Endothelial cell of umbilical vein (primary cell): ENCODE results near the gene CCDC157. TPM values are rescaled to one million over a fixed set of nuclear protein-coding genes. Genes with fewer than 3 reads are reported as not detected.

Experiments
- BruUV-seq: library from RNA; stranded (reverse); fragments of 400-500 nt; replicated peaks from 2 replicates; lab custom pipeline; 2021; lab: Mats Ljungman, UMichigan
- CTCF ChIA-PET: fragments of 300-600, 350-600 bp; sonication (Branson Sonifier 250); formaldehyde crosslinking; loops from one replicate; lab custom pipeline; 2021; ENCODE audit warnings: antibody characterized with exemption, inconsistent platforms; lab: Charles Lee
- POLR2A ChIA-PET: fragments of 300-600, 350-600 bp; sonication (Branson Sonifier 250); formaldehyde crosslinking; loops from one replicate; lab custom pipeline; 2021; ENCODE audit warnings: antibody characterized with exemption, inconsistent platforms; lab: Charles Lee
- DNase-seq: peaks from one replicate; pipeline ENCODE4 v3.0.0-alpha.2; 2011; ENCODE audit warnings: low read depth, low spot score
- FAIRE-seq: peaks from 2 replicates; lab custom pipeline; 2011; peaks lifted over from hg19 to GRCh38; lab: Jason Lieb, UNC
- H2AFZ ChIP-seq: 2 replicates; pipeline ENCODE4 v1.6.0; 2012; ENCODE audit warnings: low read depth, low read length, control low read depth, inconsistent platforms
- H3K27ac ChIP-seq: 2 replicates; pipeline ENCODE4 v1.5.1; 2011; ENCODE audit warnings: low read depth, mild to moderate bottlenecking, control low read depth, low read length, moderate library complexity; ENCODE audit not compliant: insufficient read depth
- H3K27me3 ChIP-seq, 2 experiments: 2 replicates each; pipeline versions ENCODE4 v1.6.0 to v1.6.1; 2011; ENCODE audit warnings: low read length in 2 of 2, mixed read lengths in 1 of 2; ENCODE audit not compliant: control insufficient read depth in 2 of 2, insufficient read depth in 2 of 2
- H3K36me3 ChIP-seq, 2 experiments: 2 replicates in 1 of 2; 3 replicates in 1 of 2; pipeline ENCODE4 v1.5.1; 2011; ENCODE audit warnings: low read length in 2 of 2, mild to moderate bottlenecking in 1 of 2, moderate library complexity in 1 of 2; ENCODE audit not compliant: control insufficient read depth in 2 of 2, insufficient read depth in 2 of 2; ENCODE audit errors: extremely low read depth in 1 of 2
- H3K4me1 ChIP-seq: 3 replicates; pipeline ENCODE4 v1.5.1; 2011; ENCODE audit warnings: mild to moderate bottlenecking, low read length; ENCODE audit not compliant: control insufficient read depth, insufficient read depth; ENCODE audit errors: extremely low read depth
- H3K4me2 ChIP-seq: 2 replicates; pipeline ENCODE4 v1.6.1; 2011; ENCODE audit warnings: low read length, control low read depth, mixed read lengths; ENCODE audit not compliant: insufficient read depth
- H3K4me3 ChIP-seq, 3 experiments: fragments of 200-600 bp in 1 of 3; sonication (generic), shearing (Covaris generic) in 1 of 3; replicated peaks in 1 of 3; 2 replicates each; pipeline ENCODE4 v1.5.1; 2011 to 2016; ENCODE audit warnings: control low read depth in 3 of 3, low read length in 3 of 3, mild to moderate bottlenecking in 2 of 3, inconsistent platforms in 1 of 3, low read depth in 1 of 3, moderate library complexity in 1 of 3; ENCODE audit not compliant: insufficient read depth in 1 of 3
- H3K79me2 ChIP-seq: 2 replicates; pipeline ENCODE4 v1.6.0; 2012; ENCODE audit warnings: low read length, inconsistent platforms; ENCODE audit not compliant: control insufficient read depth, insufficient read depth
- H3K9ac ChIP-seq: replicated peaks from 2 replicates; pipeline ENCODE3; 2011; ENCODE audit warnings: low read length, control low read depth; ENCODE audit not compliant: insufficient read depth; ENCODE audit errors: extremely low read depth
- H3K9me1 ChIP-seq: replicated peaks from 3 replicates; pipeline ENCODE4 v1.6.0; 2011; ENCODE audit warnings: mild to moderate bottlenecking, low read length; ENCODE audit not compliant: control insufficient read depth, insufficient read depth; ENCODE audit errors: extremely low read depth
- H3K9me3 ChIP-seq: replicated peaks from 2 replicates; pipeline ENCODE4 v1.5.1; 2012; ENCODE audit warnings: low read length, inconsistent platforms; ENCODE audit not compliant: control insufficient read depth, insufficient read depth
- H4K20me1 ChIP-seq: replicated peaks from 2 replicates; pipeline ENCODE3; 2011; ENCODE audit warnings: mild to moderate bottlenecking, low read length; ENCODE audit not compliant: control insufficient read depth, insufficient read depth; ENCODE audit errors: extremely low read depth
- CTCF ChIP-seq, 2 donors: IDR thresholded peaks; 1 replicate in 1 of 2; 2 replicates in 1 of 2; pipeline ENCODE4 v1.5.1; 2011; ENCODE audit warnings: low read length in 2 of 2, mild to moderate bottlenecking in 2 of 2, moderate library complexity in 2 of 2, control low read depth in 1 of 2, inconsistent platforms in 1 of 2, low read depth in 1 of 2; ENCODE audit not compliant: insufficient read depth in 1 of 2; ENCODE audit errors: extremely low read depth in 1 of 2
- EZH2 ChIP-seq: IDR thresholded peaks from 2 replicates; pipeline ENCODE4 v1.6.1; 2012; ENCODE audit warnings: borderline replicate concordance, low read depth, mild to moderate bottlenecking, moderate library complexity, low read length, inconsistent platforms; ENCODE audit not compliant: severe bottlenecking
- FOS ChIP-seq: IDR thresholded peaks from 2 replicates; pipeline ENCODE4 v1.6.1; 2011; ENCODE audit warnings: mild to moderate bottlenecking, low read length, moderate library complexity, borderline replicate concordance; ENCODE audit not compliant: insufficient read depth
- GATA2 ChIP-seq: IDR thresholded peaks from 2 replicates; pipeline ENCODE4 v1.7.0; 2011; ENCODE audit warnings: low read depth, mild to moderate bottlenecking, moderate library complexity, mixed read lengths, low read length; ENCODE audit not compliant: insufficient read length, insufficient read depth
- JUN ChIP-seq: IDR thresholded peaks from 2 replicates; pipeline ENCODE4 v1.6.1; 2011; ENCODE audit warnings: borderline replicate concordance, low read depth; ENCODE audit not compliant: insufficient read length, insufficient read depth
- POLR2A ChIP-seq: IDR thresholded peaks from 2 replicates; pipeline ENCODE4 v1.6.1; 2012; ENCODE audit warnings: low read depth, mild to moderate bottlenecking, control low read depth, low read length
- POLR2AphosphoS5 ChIP-seq: IDR thresholded peaks from 2 replicates; pipeline ENCODE4 v1.6.1; 2012; ENCODE audit warnings: low read depth, mild to moderate bottlenecking, control low read depth, low read length, moderate library complexity; ENCODE audit not compliant: insufficient read depth
- dilution Hi-C: fragments of 300-500 bp; cut with MboI; formaldehyde crosslinking; loops from one replicate; pipeline ENCODE4 v1.15.0; 2019; ENCODE audit warnings: low sequenced_read_pairs; ENCODE audit not compliant: extremely low pct_ligation_motif_present
- intact Hi-C: fragments of 100-400 bp; cut with micrococcal nuclease; formaldehyde crosslinking; loops from one replicate; pipeline ENCODE4 v1.10.0; 2022
- polyA plus RNA-seq, 4 experiments: library from polyadenylated mRNA; depleted of rRNA in 3 of 4; stranded (reverse) in 3 of 4; unstranded in 1 of 4; fragments of >200 nt; gene quantifications; 2 replicates each; pipeline versions ENCODE4 v1.2.1 to v1.2.3, GENCODE V29; 2011 to 2012; ENCODE audit warnings: missing spikeins in 1 of 4
- total RNA-seq: library from RNA; stranded (reverse); gene quantifications from 2 replicates; pipeline ENCODE4 v1.2.3, GENCODE V29; 2021

The CCDC157 gene
- total and polyA plus RNA-seq, 2 donors (not counting 3 experiments of a cell fraction or from before 2014, with no cell fraction given) = 2.1 to 3.1 TPM

DNA sequence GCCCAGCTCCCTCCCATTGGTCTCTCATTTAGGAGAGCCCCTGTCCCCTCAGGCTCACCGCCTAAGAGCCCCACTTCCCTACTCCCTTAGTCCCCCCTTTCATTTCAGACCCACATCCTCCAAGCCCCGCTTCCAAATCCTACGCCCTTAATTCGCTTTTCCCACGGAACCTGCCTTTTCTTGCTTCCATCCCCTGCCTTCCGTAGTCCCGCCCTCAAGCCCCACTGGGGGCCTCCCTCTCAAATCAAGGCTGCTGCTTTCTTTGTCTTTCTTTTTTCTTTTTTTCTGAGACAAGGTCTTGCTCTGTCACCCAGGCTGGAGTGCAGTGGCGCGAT, 396 bp downstream of the CCDC157 start:
- Histone ChIP-seq H3K4me1 (peaks cover 15% of the 10 kb centered on the region), H3K9me3 (no peaks in the 10 kb centered on the region), H3K4me3 (peak overlapping the region; percentile 32 to 84 (median 64)), H3K79me2 (peaks cover 38% of the 10 kb centered on the region), H3K36me3 (peaks cover 6 to 8% of the 10 kb centered on the region in 2 experiments), H2AFZ (peak overlapping the region; percentile 67), H4K20me1 (no peaks in the 10 kb centered on the region), H3K9me1 (no peaks in the 10 kb centered on the region), H3K27me3 (no peaks in the 10 kb centered on the region), H3K9ac (peak overlapping the region; percentile 93), H3K27ac (peak overlapping the region; percentile 81), H3K4me2 (peak overlapping the region; percentile 62)
- CTCF ChIA-PET = interaction anchor here (0.9 to 3.3 kb wide), 7 partner anchors 8 to 92 kb away, joined by 3 to 17 read pairs (median 4); partner anchors contain the start of gene RNF215
- BruUV-seq = no TSS peak
- dilution Hi-C loops (no loop called here), intact Hi-C loops (loop anchor here (2.0 kb wide), 2 partner anchors 30 to 160 kb away; partner anchors contain the start of gene TBC1D10A)
- FAIRE-seq (peak; percentile 38), DNase-seq (no peak)
- POLR2A ChIA-PET = interaction anchor here (0.6 to 2.0 kb wide), 6 partner anchors 8 to 154 kb away, joined by 4 to 9 read pairs (median 5); partner anchors contain the start of genes CASTOR1 and RNF215
- TF ChIP-seq FOS = no peak
- no peak for TF ChIP-seq JUN
- TF ChIP-seq EZH2 = no peak
- no peak for TF ChIP-seq POLR2A
- no peak for TF ChIP-seq GATA2
- no peak for TF ChIP-seq POLR2AphosphoS5
- no peak for TF ChIP-seq CTCF (IDR thresholded peaks at IDR 0.05; ENCODE audit: extremely low read depth in 1 of 2, insufficient read depth in 1 of 2, low read depth in 1 of 2, low read length in 2 of 2)
